Rectal smooth muscle tissue (tissue), 1 donor: Measurements from ENCODE around the gene ZNF134.

Source experiments
- H3K27ac ChIP-seq: one replicate; pipeline ENCODE4 v1.7.0; 2013; ENCODE audit warnings: low read depth, low read length, inconsistent platforms
- H3K27me3 ChIP-seq: one replicate; pipeline ENCODE4 v1.7.0; 2013; ENCODE audit warnings: low read length; ENCODE audit not compliant: control insufficient read depth, insufficient read depth
- H3K36me3 ChIP-seq: one replicate; pipeline ENCODE4 v1.7.0; 2013; ENCODE audit warnings: low read length; ENCODE audit not compliant: control insufficient read depth, insufficient read depth
- H3K4me1 ChIP-seq: one replicate; pipeline ENCODE4 v1.7.0; 2013; ENCODE audit warnings: low read length; ENCODE audit not compliant: control insufficient read depth, insufficient read depth
- H3K4me3 ChIP-seq: one replicate; pipeline ENCODE4 v1.7.0; 2013; ENCODE audit warnings: low read length
- H3K9ac ChIP-seq: one replicate; pipeline ENCODE4 v1.7.0; 2013; ENCODE audit warnings: low read length

ZNF134 gene

GRCh38 chr19:57606931-57607330, 7.1 kb upstream of the ZNF134 start:
- Histone ChIP-seq H3K4me1 (no peaks in the 10 kb centered on the region), H3K9ac (no peak overlapping the region), H3K27ac (no peak overlapping the region), H3K4me3 (no peak overlapping the region), H3K27me3 (no peaks in the 10 kb centered on the region), H3K36me3 (peaks cover 22% of the 10 kb centered on the region)

GRCh38 chr19:57611113-57611512, 2.9 kb upstream of the ZNF134 start:
- H3K4me1 ChIP-seq, result peaks cover 3% of the 10 kb centered on the region
- H3K27me3 ChIP-seq, result no peaks in the 10 kb centered on the region
- H3K4me3 ChIP-seq, result no peak overlapping the region
- H3K36me3 ChIP-seq, result peaks cover 8% of the 10 kb centered on the region
- H3K27ac ChIP-seq, result no peak overlapping the region
- H3K9ac ChIP-seq, result no peak overlapping the region

- no peak overlapping the region for H3K9ac ChIP-seq
- peaks cover 44% of the 10 kb centered on the region for H3K36me3 ChIP-seq
- H3K27ac ChIP-seq, result no peak overlapping the region
These were observed 1.3 kb downstream of the ZNF134 start for GRCh38 chr19:57615346-57615745.

GRCh38 chr19:57620673-57621348, 6.8 kb downstream of the ZNF134 start:
- Histone ChIP-seq H3K4me3 (peak overlapping the region; percentile 33), H3K27ac (no peak overlapping the region), H3K4me1 (no peaks in the 10 kb centered on the region), H3K9ac (no peak overlapping the region), H3K27me3 (no peaks in the 10 kb centered on the region), H3K36me3 (peaks cover 61% of the 10 kb centered on the region)

More at GRCh38 chr19:57615346-57615745, 1.3 kb downstream of the ZNF134 start:
- H3K4me3 ChIP-seq, result peak overlapping the region; percentile 89
- peaks cover 3% of the 10 kb centered on the region for H3K4me1 ChIP-seq
- no peaks in the 10 kb centered on the region for H3K27me3 ChIP-seq

GRCh38 chr19:57623091-57623490, 9.0 kb downstream of the ZNF134 start:
- no peaks in the 10 kb centered on the region for H3K4me1 ChIP-seq
- H3K27me3 ChIP-seq, result no peaks in the 10 kb centered on the region
- no peak overlapping the region for H3K27ac ChIP-seq
- no peak overlapping the region for H3K9ac ChIP-seq
- peaks cover 41% of the 10 kb centered on the region for H3K36me3 ChIP-seq
- no peak overlapping the region for H3K4me3 ChIP-seq

- Histone ChIP-seq H3K27ac (peak within 1 kb of the TSS; percentile 72), H3K36me3 (peaks cover 26% of the 10 kb centered on the region), H3K9ac (peak within 1 kb of the TSS; percentile 50), H3K4me3 (peak within 1 kb of the TSS; percentile 73), H3K27me3 (no peaks in the 10 kb centered on the region), H3K4me1 (peaks cover 8% of the 10 kb centered on the region)
These were observed 19.2 kb downstream of the ZNF134 start, which contains the start of gene ZNF211 for GRCh38 chr19:57632987-57633831. ZNF211 (plus strand) TSS chr19:57633168; CDS start chr19:57633347, 179 bp downstream.

- Histone ChIP-seq H3K27ac (no peak overlapping the region), H3K9ac (no peak overlapping the region), H3K4me1 (peaks cover 8% of the 10 kb centered on the region), H3K27me3 (no peaks in the 10 kb centered on the region), H3K36me3 (peaks cover 26% of the 10 kb centered on the region), H3K4me3 (peak overlapping the region; percentile 73)
These were observed 19.7 kb downstream of the ZNF134 start for GRCh38 chr19:57633832-57634131.

- no peak overlapping the region for H3K4me3 ChIP-seq
- peaks cover 50% of the 10 kb centered on the region for H3K36me3 ChIP-seq
- no peak overlapping the region for H3K9ac ChIP-seq
- peaks cover 8% of the 10 kb centered on the region for H3K4me1 ChIP-seq
- H3K27me3 ChIP-seq, result no peaks in the 10 kb centered on the region
- no peak overlapping the region for H3K27ac ChIP-seq
These were observed 23.3 kb downstream of the ZNF134 start for GRCh38 chr19:57637379-57637778.

- Histone ChIP-seq H3K4me3 (peak overlapping the region; percentile 9), H3K36me3 (peaks cover 41% of the 10 kb centered on the region), H3K27ac (no peak overlapping the region), H3K4me1 (no peaks in the 10 kb centered on the region), H3K27me3 (no peaks in the 10 kb centered on the region), H3K9ac (no peak overlapping the region)
These were observed 27.7 kb downstream of the ZNF134 start for GRCh38 chr19:57641715-57642234.

GRCh38 chr19:57642396-57643046, 28.5 kb downstream of the ZNF134 start:
- Histone ChIP-seq H3K27ac (no peak overlapping the region), H3K9ac (no peak overlapping the region), H3K4me1 (no peaks in the 10 kb centered on the region), H3K27me3 (no peaks in the 10 kb centered on the region), H3K36me3 (peaks cover 34% of the 10 kb centered on the region), H3K4me3 (peak overlapping the region; percentile 9)

GRCh38 chr19:57643734-57644133, 29.7 kb downstream of the ZNF134 start:
- H3K9ac ChIP-seq, result no peak overlapping the region
- no peaks in the 10 kb centered on the region for H3K4me1 ChIP-seq
- no peak overlapping the region for H3K4me3 ChIP-seq
- H3K36me3 ChIP-seq, result peaks cover 30% of the 10 kb centered on the region
- no peak overlapping the region for H3K27ac ChIP-seq
- no peaks in the 10 kb centered on the region for H3K27me3 ChIP-seq

- H3K27me3 ChIP-seq, result no peaks in the 10 kb centered on the region
- no peak overlapping the region for H3K9ac ChIP-seq
- no peak overlapping the region for H3K27ac ChIP-seq
- no peaks in the 10 kb centered on the region for H3K36me3 ChIP-seq
- H3K4me3 ChIP-seq, result no peak overlapping the region
- no peaks in the 10 kb centered on the region for H3K4me1 ChIP-seq
These were observed 34.4 kb downstream of the ZNF134 start for GRCh38 chr19:57648331-57649003.
